ENCODE results near the gene CTDSPL2.

Gene CTDSPL2

DNA sequence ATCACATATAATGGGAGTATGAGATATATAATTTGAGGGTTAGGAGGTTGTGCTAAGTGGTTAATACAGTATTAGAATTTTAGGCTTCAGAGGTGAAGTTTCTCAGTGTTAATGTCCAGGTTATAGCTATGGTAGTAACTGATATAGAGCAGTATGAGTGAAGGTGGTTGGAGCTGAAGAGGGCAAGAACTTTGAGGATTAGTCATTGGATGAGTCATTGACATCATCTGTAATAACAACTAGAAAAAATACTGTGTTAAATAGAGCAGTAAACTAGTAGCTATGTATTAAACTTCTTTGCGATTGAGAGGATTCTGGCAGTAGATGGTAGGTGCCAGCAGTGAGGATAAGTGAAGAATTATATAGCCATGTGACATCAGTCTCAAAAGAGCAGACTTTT lies 62.0 kb downstream of the CTDSPL2 start:
- TF ChIP-seq, protein P1, sequence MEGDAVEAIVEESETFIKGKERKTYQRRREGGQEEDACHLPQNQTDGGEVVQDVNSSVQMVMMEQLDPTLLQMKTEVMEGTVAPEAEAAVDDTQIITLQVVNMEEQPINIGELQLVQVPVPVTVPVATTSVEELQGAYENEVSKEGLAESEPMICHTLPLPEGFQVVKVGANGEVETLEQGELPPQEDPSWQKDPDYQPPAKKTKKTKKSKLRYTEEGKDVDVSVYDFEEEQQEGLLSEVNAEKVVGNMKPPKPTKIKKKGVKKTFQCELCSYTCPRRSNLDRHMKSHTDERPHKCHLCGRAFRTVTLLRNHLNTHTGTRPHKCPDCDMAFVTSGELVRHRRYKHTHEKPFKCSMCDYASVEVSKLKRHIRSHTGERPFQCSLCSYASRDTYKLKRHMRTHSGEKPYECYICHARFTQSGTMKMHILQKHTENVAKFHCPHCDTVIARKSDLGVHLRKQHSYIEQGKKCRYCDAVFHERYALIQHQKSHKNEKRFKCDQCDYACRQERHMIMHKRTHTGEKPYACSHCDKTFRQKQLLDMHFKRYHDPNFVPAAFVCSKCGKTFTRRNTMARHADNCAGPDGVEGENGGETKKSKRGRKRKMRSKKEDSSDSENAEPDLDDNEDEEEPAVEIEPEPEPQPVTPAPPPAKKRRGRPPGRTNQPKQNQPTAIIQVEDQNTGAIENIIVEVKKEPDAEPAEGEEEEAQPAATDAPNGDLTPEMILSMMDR (IDR thresholded peaks at IDR 0.05), result no peak
- Histone ChIP-seq H3K4me1 (peaks cover 0 to 7% (median 0%) of the 10 kb centered on the region in 4 donors), H3K4me3 (no peak overlapping the region), H3K36me3 (peaks cover 21 to 68% (median 38%) of the 10 kb centered on the region in 3 donors), H3K9me3 (no peaks in the 10 kb centered on the region), H3K27me3 (no peaks in the 10 kb centered on the region), H3K27ac (no peak overlapping the region)
- DNase-seq, result no peak
- intact Hi-C loops (cut with DNase I; ENCODE audit: low total_unique reads), result no loop called here

DNA sequence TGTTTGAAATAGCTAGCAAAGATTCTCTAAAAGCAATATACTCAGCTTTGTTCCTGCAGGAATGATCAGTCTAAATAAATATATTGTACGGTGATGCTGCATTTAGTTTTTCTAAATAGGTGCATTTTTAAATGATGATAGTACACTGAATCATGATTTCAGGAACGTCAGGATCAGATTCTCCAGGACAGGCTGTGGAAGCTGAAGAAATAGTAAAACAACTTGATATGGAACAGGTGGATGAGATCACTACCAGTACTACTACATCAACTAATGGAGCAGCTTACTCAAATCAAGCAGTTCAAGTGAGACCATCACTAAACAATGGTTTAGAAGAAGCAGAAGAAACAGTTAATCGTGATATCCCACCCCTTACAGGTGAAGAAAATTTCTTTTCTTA lies 63.2 kb downstream of the CTDSPL2 start:
- TF ChIP-seq, protein P1 (IDR thresholded peaks at IDR 0.05), result no peak
- intact Hi-C loops (cut with DNase I; ENCODE audit: low total_unique reads), result loop anchor here (10.0 kb wide), 1 partner anchor 586 kb away; no protein-coding TSS in a partner anchor

DNA sequence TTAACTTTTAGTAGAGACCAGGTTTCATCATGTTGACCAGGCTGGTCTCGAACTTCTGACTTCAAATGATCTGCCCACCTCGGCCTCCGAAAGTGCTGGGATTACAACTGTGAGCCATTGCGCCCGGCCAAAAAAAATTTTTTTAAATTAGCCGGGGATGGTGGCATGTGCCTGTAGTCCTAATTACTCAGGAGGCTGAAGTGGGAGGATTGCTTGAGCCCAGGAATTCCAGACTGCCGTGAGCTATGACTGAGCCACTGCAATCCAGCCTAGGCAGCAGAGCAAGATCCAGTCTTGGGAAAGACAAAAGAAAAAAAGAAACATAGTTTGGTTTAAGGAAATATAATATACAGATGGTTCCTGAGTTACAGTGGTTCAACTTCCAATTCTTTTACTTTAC lies 64.6 kb downstream of the CTDSPL2 start:
- intact Hi-C loops (cut with DNase I; ENCODE audit: low total_unique reads), result loop anchor here (10.0 kb wide), 1 partner anchor 587 kb away; no protein-coding TSS in a partner anchor
- Histone ChIP-seq H3K4me3 (no peak overlapping the region), H3K27me3 (no peaks in the 10 kb centered on the region), H3K36me3 (peaks cover 12 to 71% (median 37%) of the 10 kb centered on the region in 3 donors), H3K9me3 (no peaks in the 10 kb centered on the region), H3K27ac (no peak overlapping the region), H3K4me1 (peaks cover 0 to 7% (median 0%) of the 10 kb centered on the region in 4 donors)
- TF ChIP-seq, protein P1 (IDR thresholded peaks at IDR 0.05), result no peak
- DNase-seq, result no peak

More for the DNA sequence above, 63.2 kb downstream of the CTDSPL2 start:
- peaks cover 18 to 75% (median 38%) of the 10 kb centered on the region in 3 donors for H3K36me3 ChIP-seq
- no peaks in the 10 kb centered on the region for H3K27me3 ChIP-seq
- no peaks in the 10 kb centered on the region for H3K9me3 ChIP-seq
- H3K4me1 ChIP-seq, result peaks cover 0 to 7% (median 0%) of the 10 kb centered on the region in 4 donors
- H3K27ac ChIP-seq, result no peak overlapping the region
- no peak overlapping the region for H3K4me3 ChIP-seq
- DNase-seq, result no peak

DNA sequence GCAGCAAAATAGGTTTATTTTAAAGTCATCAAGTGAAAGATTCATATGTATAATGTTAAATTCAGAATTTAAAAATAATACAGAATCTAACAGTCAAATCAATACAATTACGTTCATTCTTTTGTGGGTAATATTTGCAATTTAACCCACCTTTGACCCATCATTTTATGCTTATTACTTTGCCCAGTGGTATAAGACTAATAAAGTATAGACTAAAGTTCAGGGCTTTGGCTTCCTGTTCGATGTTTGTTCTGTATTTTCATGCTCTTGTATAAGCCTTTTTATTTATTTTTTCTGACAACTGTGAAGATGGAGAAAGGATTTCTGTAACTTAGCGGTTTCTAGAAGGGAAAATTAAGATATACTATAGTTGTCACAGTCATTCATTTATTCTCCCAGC lies 65.2 kb downstream of the CTDSPL2 start:
- no peaks in the 10 kb centered on the region for H3K9me3 ChIP-seq
- no peak for DNase-seq
- H3K4me1 ChIP-seq, result peaks cover 0 to 7% (median 0%) of the 10 kb centered on the region in 4 donors
- peaks cover 12 to 71% (median 35%) of the 10 kb centered on the region in 3 donors for H3K36me3 ChIP-seq
- TF ChIP-seq, protein P1 (IDR thresholded peaks at IDR 0.05), result no peak
- intact Hi-C loops (cut with DNase I; ENCODE audit: low total_unique reads), result loop anchor here (10.0 kb wide), 1 partner anchor 588 kb away; no protein-coding TSS in a partner anchor
- H3K4me3 ChIP-seq, result no peak overlapping the region
- no peaks in the 10 kb centered on the region for H3K27me3 ChIP-seq
- H3K27ac ChIP-seq, result no peak overlapping the region

DNA sequence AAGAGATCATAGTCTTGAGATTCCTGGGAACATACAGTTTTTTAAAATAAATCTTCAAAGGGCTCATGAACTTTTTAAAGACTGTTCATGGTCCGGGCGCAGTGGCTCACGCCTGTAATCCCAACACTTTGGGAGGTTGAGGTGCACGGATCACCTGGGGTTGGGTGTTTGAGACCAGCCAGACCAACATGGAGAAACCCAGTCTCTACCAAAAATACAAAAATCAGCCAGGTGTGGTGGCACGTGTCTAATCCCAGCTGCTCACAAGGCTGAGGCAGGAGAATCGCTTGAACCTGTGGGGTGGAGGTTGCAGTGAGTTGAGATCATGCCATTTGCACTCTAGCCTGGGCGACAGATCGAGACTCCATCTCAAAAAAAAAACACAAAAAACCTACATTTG lies 68.1 kb downstream of the CTDSPL2 start:
- Histone ChIP-seq H3K36me3 (peaks cover 26 to 71% (median 26%) of the 10 kb centered on the region in 3 donors), H3K4me1 (no peaks in the 10 kb centered on the region), H3K4me3 (no peak overlapping the region), H3K27me3 (no peaks in the 10 kb centered on the region), H3K27ac (no peak overlapping the region), H3K9me3 (no peaks in the 10 kb centered on the region)
- TF ChIP-seq, protein P1 (IDR thresholded peaks at IDR 0.05), result no peak
- intact Hi-C loops (cut with DNase I; ENCODE audit: low total_unique reads), result loop anchor here (10.0 kb wide), 1 partner anchor 591 kb away; no protein-coding TSS in a partner anchor
- DNase-seq, result no peak
